Kidney (tissue), 14 donors: ENCODE data around the gene IGFL1. TPM values are rescaled to one million over a fixed set of nuclear protein-coding genes. Genes with fewer than 3 reads are reported as not detected.
"Not testable (repeated sequence)": the region's sequence is repeated elsewhere in the genome, so short reads cannot be mapped to it uniquely, and the experiment has no call there.

Experiments used
- DNase-seq, 5 donors: peaks; one replicate each; pipeline ENCODE4 v3.0.0-alpha.2; 2013 to 2020
- FAIRE-seq: peaks from 2 replicates; lab custom pipeline; 2012; peaks lifted over from hg19 to GRCh38; lab: Jason Lieb, UNC
- H3K27ac ChIP-seq, 2 donors: one replicate each; pipeline ENCODE4 v1.7.0; 2013; ENCODE audit warnings: low read depth in 2 of 2, low read length in 2 of 2, inconsistent platforms in 1 of 2
- H3K27me3 ChIP-seq: one replicate; pipeline ENCODE4 v1.7.1; 2013; ENCODE audit warnings: low read length, inconsistent platforms; ENCODE audit not compliant: control insufficient read depth, insufficient read depth
- H3K36me3 ChIP-seq, 3 donors: one replicate each; pipeline versions ENCODE4 v1.7.0 to v1.7.1; 2013; ENCODE audit warnings: low read length in 3 of 3, control low read depth in 1 of 3, inconsistent platforms in 1 of 3; ENCODE audit not compliant: insufficient read depth in 3 of 3, control insufficient read depth in 2 of 3
- H3K4me1 ChIP-seq, 3 donors: one replicate each; pipeline versions ENCODE4 v1.7.0 to v1.7.1; 2013; ENCODE audit warnings: low read length in 3 of 3, inconsistent platforms in 1 of 3, low read depth in 1 of 3; ENCODE audit not compliant: control insufficient read depth in 2 of 3, insufficient read depth in 2 of 3
- H3K4me3 ChIP-seq, 3 donors: one replicate each; pipeline versions ENCODE4 v1.7.0 to v1.8.1; 2013; ENCODE audit warnings: low read length in 3 of 3, control low read depth in 1 of 3, inconsistent platforms in 1 of 3
- H3K9ac ChIP-seq, 3 donors: one replicate each; pipeline versions ENCODE4 v1.7.0 to v1.7.1; 2013; ENCODE audit warnings: low read length in 3 of 3, control low read depth in 1 of 3, inconsistent platforms in 1 of 3
- H3K9me3 ChIP-seq, 3 donors: one replicate each; pipeline versions ENCODE4 v1.7.0 to v1.7.1; 2013; ENCODE audit warnings: low read length in 3 of 3, control low read depth in 1 of 3, inconsistent platforms in 1 of 3; ENCODE audit not compliant: control insufficient read depth in 2 of 3, insufficient read depth in 1 of 3
- CTCF ChIP-seq: IDR thresholded peaks from 3 replicates; pipeline ENCODE4 v1.5.1; 2012; ENCODE audit warnings: mild to moderate bottlenecking, moderate library complexity, borderline replicate concordance; ENCODE audit not compliant: insufficient read depth; ENCODE audit errors: extremely low read depth
- intact Hi-C: fragments of 100-400 bp; cut with DNase I; formaldehyde crosslinking; loops from one replicate; pipeline ENCODE4 v1.11.1; 2022
- polyA plus RNA-seq: library from polyadenylated mRNA; stranded (reverse); fragments of 350-450 nt; fragmentation: Illumina TruSeq; extraction: RNeasy Lipid Tissue Mini Kit (QIAGEN cat#74804); gene quantifications from one replicate; pipeline ENCODE4 v1.2.3, GENCODE V29; 2014; ENCODE audit warnings: low read depth, low replicate concordance; ENCODE audit not compliant: insufficient read depth
- total RNA-seq: library from RNA; stranded (reverse); fragmentation: NEBNext Ultra II Directional; extraction: Animal tissue kit (Norgen Biotek cat#: 25700); gene quantifications from one replicate; pipeline ENCODE4 v1.2.1, GENCODE V29; 2021
- donor health status: control.
- donor health status: control.
- donor health status: control.
- donor health status: control.
- donor health status: control.
- donor health status: DM: yes; HTN: yes; CAD: no.
- donor health status: Normal renal cell carcinoma (clear cell type).

IGFL1 gene
- total and polyA plus RNA-seq, 2 donors from 2014 or later: not detected

- H3K27me3 ChIP-seq: no peaks in the 10 kb centered on the region
- H3K9ac ChIP-seq: no peak overlapping the region
- no peaks in the 10 kb centered on the region for H3K4me1 ChIP-seq
- H3K36me3 ChIP-seq: no peaks in the 10 kb centered on the region
- H3K4me3 ChIP-seq: no peak overlapping the region
- H3K9me3 ChIP-seq: no peaks in the 10 kb centered on the region
- no peak for FAIRE-seq
- no peak overlapping the region for H3K27ac ChIP-seq
- DNase-seq: no peak
- TF ChIP-seq CTCF: no peak
- intact Hi-C loops: no loop called here
These were observed 9.9 kb downstream of the IGFL1 start for GRCh38 chr19:46239193-46240024.

- no peaks in the 10 kb centered on the region for H3K9me3 ChIP-seq
- no peak overlapping the region for H3K27ac ChIP-seq
- no peaks in the 10 kb centered on the region for H3K36me3 ChIP-seq
- intact Hi-C loops: no loop called here
- no peak for FAIRE-seq
- H3K9ac ChIP-seq: no peak overlapping the region
- no peaks in the 10 kb centered on the region for H3K27me3 ChIP-seq
- no peak for DNase-seq
- TF ChIP-seq CTCF: no peak
- no peak overlapping the region for H3K4me3 ChIP-seq
- H3K4me1 ChIP-seq: no peaks in the 10 kb centered on the region
These were observed 11.2 kb downstream of the IGFL1 start for GRCh38 chr19:46240693-46241092.

- FAIRE-seq (no peak), DNase-seq (no peak)
- no peaks in the 10 kb centered on the region for H3K9me3 ChIP-seq
- no peaks in the 10 kb centered on the region for H3K27me3 ChIP-seq
- no peak overlapping the region for H3K4me3 ChIP-seq
- no peak overlapping the region for H3K9ac ChIP-seq
- TF ChIP-seq CTCF: no peak
- no peaks in the 10 kb centered on the region for H3K36me3 ChIP-seq
- intact Hi-C loops: no loop called here
- H3K4me1 ChIP-seq: no peaks in the 10 kb centered on the region
- no peak overlapping the region for H3K27ac ChIP-seq
These were observed 12.1 kb downstream of the IGFL1 start for GRCh38 chr19:46241626-46242025.

GRCh38 chr19:46243081-46243654 is 13.6 kb downstream of the IGFL1 start:
- not testable (repeated sequence) for DNase-seq, FAIRE-seq

More at GRCh38 chr19:46243081-46243654, 13.6 kb downstream of the IGFL1 start:
- H3K27ac ChIP-seq, H3K27me3 ChIP-seq, H3K4me1 ChIP-seq, H3K9me3 ChIP-seq, H3K9ac ChIP-seq, H3K4me3 ChIP-seq, intact Hi-C loops, H3K36me3 ChIP-seq: not testable (repeated sequence)
